ENCODE results near the gene EGF.
"Not testable (repeated sequence)": the region's sequence is repeated elsewhere in the genome, so short reads cannot be mapped to it uniquely, and the experiment has no call there.

EGF gene

DNA sequence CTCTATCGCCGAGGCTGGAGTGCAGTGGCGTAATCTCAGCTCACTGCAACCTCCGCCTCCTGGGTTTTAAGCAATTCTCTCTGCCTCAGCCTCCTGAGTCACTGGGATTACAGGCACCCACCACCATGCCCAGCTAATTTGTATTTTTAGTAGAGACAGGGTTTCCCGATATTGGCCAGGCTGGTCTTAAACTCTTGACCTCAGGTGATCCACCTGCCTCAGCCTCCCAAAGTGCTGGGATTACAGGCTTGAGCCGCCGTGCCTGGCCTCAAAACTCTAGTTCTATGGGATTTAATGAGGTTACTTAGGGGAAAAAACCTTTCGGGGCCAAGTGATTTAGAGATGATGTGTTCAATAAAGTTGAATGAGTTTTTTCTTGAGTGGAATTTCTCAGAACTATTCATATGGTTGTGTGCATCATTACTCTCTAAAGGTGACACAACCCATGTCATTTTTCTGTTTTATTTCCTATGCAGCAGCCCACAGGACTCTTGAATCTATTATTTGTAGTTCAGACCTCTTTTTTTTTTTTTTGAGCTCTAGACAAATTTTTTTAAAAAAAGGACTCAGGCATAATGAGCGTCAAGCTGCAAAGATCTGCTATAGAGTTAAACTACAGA is 36.5 kb downstream of the EGF start:
- DNase-seq; intact Hi-C loops (cut with DNase I): not testable (repeated sequence)

DNA sequence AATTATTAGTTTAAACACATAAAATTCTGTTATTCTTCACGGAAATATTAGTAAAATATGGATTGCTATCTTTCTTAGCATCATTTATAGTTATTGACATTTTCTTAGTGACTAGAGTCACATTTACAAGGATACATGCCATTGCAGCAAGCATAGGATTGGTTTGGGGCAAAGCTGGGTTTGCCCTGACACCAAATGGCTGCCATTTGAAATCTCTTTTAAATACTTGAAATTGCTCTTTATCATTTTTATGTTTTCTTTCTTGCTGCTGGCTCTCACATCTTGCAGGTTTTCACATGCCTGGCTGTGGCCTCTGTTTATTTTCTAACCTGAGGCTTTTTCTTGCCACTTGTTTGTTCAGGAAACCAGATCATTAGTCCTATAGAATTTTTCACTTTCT is 39.9 kb downstream of the EGF start:
- DNase-seq, result no peak
- intact Hi-C loops (cut with DNase I), result no loop called here

DNA sequence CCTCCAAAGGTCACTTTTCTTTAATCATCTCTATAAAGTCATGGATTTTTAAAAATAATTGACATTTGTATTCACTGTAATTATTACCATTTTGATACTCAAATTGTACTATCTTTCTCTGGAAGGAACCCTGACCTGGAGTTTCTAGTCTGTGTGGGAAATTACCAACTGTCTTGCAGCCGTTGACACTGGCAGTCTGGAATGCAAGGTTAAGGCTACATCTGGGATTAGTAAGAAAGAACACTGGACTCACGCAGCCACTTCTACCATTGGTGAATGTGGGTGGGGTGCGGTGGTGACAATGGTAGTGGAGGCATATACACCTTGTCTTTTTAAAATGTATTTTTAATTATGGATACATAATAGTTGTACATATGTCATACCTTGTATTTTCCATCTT is 40.9 kb downstream of the EGF start:
- DNase-seq, result no peak
- intact Hi-C loops (cut with DNase I), result no loop called here

- intact Hi-C loops (cut with DNase I), result no loop called here
- DNase-seq, result no peak
These were observed 42.5 kb downstream of the EGF start for GRCh38 chr4:109955146-109955545.

GRCh38 chr4:109957227-109957626 is 44.5 kb downstream of the EGF start:
- intact Hi-C loops (cut with DNase I), result no loop called here
- no peak for DNase-seq

DNA sequence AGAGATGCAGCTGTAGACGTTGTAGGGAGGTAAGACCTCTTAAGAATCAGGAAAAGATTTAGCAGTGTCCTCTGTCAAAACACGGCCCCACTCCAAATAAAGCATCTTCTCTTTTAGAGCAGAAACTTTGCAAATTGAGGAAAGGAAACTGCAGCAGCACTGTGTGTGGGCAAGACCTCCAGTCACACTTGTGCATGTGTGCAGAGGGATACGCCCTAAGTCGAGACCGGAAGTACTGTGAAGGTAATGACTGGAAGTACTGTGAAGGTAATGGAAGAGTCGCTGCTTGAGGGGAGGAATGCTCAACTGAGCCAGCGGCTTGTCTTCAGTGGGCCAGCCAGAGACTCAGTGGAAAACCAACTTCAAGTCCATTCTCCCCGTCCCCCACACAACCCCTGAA is 46.5 kb downstream of the EGF start:
- intact Hi-C loops (cut with DNase I), result no loop called here
- no peak for DNase-seq

- no peak for DNase-seq
- intact Hi-C loops (cut with DNase I), result no loop called here
These were observed 49.7 kb downstream of the EGF start for GRCh38 chr4:109962401-109962800.

GRCh38 chr4:109966891-109967481 is 54.3 kb downstream of the EGF start:
- DNase-seq, result no peak
- intact Hi-C loops (cut with DNase I), result no loop called here

GRCh38 chr4:109967798-109968520 is 55.3 kb downstream of the EGF start:
- DNase-seq, result no peak
- intact Hi-C loops (cut with DNase I), result no loop called here

GRCh38 chr4:109969087-109969486 is 56.4 kb downstream of the EGF start:
- intact Hi-C loops (cut with DNase I), result no loop called here
- no peak for DNase-seq

DNA sequence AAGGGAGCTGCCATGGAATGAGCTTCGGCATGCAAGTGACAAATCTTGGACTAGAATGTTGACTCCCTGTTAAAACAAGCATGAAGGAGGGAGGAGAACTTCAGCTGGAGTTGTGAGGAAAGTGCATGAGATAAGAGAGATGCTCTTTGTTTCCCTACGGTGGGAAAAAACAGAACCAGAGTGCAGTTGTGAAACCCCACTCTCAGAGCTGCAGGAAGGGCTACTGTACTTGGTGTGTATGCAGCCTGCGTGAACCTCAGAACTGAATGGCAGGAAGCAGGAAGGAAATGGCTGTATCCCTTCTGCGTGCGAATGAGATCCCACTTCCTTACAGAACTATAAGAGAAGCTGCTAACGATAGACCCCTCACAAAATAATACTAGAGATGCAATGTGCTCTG is 57.2 kb downstream of the EGF start:
- intact Hi-C loops (cut with DNase I), result loop anchor here (10.0 kb wide), 1 partner anchor 545 kb away; no protein-coding TSS in a partner anchor
- DNase-seq, result no peak

DNA sequence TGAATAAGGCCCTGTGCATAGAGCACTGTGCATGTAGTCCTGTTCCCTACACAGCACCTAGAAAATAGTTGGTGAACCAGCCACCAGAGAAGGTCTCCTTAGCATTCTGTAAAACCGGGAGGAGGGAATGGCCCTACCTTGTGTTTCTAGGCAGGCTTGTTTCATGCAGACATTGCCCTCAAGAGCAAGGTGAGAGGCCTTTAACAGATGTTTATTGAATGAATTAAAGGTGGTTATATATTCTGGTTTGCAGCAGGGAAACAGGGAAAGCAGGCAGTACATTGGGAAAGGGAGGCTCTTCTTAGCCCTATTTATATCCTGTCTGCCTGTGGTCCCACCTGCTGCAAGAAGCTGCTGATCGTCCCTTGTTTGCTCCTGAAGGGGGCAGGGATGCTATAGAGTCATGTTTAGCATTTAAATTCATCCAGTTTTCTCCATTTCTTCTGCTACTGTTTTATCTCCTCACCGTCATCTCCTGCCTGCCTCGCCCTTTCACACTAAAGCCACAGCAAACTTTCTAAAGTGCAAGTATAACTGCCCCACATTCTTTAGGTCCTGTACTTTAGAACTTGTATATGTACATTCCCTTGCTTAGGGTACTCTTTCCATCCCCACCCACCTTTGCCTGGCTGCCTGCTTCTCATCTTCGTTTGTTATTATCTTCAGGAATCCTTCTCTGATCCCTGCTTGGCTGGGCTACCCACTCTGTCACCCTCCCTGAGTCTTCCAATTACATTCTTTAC is 60.3 kb downstream of the EGF start:
- intact Hi-C loops (cut with DNase I), result loop anchor here (10.0 kb wide), 1 partner anchor 548 kb away; no protein-coding TSS in a partner anchor
- DNase-seq, result no peak

DNA sequence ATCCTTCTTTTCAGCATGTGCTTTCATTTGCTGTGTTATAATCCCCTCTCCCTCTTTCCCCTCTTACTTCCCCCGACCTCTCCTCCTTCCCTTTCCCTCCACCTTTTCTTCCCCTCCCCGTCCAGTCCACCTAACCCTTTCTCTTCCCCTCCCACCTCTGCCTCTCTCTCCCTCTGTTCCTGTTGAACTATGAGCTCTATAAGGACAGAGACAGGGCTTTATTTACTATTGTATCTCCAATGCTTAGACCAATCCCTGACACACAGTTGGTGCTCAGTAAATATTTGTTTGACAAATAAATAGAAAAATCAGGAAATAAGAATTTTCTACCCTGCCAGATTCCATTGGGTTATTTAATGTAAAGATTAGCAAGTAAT is 60.8 kb downstream of the EGF start:
- intact Hi-C loops (cut with DNase I), result loop anchor here (10.0 kb wide), 1 partner anchor 549 kb away; no protein-coding TSS in a partner anchor
- no peak for DNase-seq

GRCh38 chr4:109976189-109976588 is 63.5 kb downstream of the EGF start:
- intact Hi-C loops (cut with DNase I), result loop anchor here (10.0 kb wide), 1 partner anchor 551 kb away; no protein-coding TSS in a partner anchor
- no peak for DNase-seq

GRCh38 chr4:109977854-109978501 is 65.3 kb downstream of the EGF start:
- intact Hi-C loops (cut with DNase I), result loop anchor here (10.0 kb wide), 1 partner anchor 553 kb away; no protein-coding TSS in a partner anchor
- DNase-seq, result peak in 8 of 42 donors; percentile 11 to 60 (median 23)

GRCh38 chr4:109978704-109979454 is 66.2 kb downstream of the EGF start:
- intact Hi-C loops (cut with DNase I), result loop anchor here (10.0 kb wide), 1 partner anchor 554 kb away; no protein-coding TSS in a partner anchor
- DNase-seq, result no peak

DNA sequence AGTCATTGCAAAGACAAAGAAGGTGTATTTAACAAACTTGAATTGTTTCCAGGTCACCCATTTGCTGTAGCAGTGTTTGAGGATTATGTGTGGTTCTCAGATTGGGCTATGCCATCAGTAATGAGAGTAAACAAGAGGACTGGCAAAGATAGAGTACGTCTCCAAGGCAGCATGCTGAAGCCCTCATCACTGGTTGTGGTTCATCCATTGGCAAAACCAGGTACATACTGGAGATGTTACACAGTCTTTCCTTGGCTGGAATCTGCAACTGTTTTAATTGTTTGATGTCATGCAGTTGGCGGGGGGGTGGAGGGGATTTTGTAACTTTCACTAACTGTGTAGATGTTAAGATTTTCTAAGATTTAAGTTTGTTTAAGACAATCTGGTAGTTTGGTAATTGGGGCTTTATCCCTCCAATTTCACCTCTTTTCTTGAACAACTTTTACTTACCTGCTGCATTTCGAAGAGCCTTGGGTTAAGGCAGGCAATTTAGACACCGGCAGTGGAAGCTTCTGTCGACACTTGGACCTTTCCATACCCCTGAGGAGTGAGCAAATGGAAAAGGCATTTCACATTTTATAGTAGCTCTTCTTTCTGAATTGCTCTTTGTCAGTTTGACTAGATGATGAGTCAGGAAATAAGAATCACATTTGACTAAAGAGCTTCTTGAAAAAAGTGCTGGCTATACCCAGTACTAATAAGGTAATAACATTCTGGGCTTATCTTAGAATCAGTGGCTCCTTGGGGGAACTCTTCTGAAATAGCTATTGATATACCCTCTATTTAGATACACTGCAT is 67.4 kb downstream of the EGF start:
- intact Hi-C loops (cut with DNase I), result loop anchor here (10.0 kb wide), 1 partner anchor 555 kb away; no protein-coding TSS in a partner anchor

GRCh38 chr4:109981936-109982335 is 69.3 kb downstream of the EGF start:
- intact Hi-C loops (cut with DNase I), result no loop called here
- DNase-seq, result no peak

More for the DNA sequence above, 67.4 kb downstream of the EGF start:
- DNase-seq, result no peak
